Colon (tissue), 2 donors: Measurements from ENCODE around the gene CDC37L1.

Experiments used
- FAIRE-seq: peaks from 2 replicates; lab custom pipeline; 2012; peaks lifted over from hg19 to GRCh38; lab: Jason Lieb, UNC
- donor health status: control.
- donor health status: control.

Gene CDC37L1

GRCh38 chr9:4669890-4670289 is 9.5 kb upstream of the CDC37L1 start:
- no peak for FAIRE-seq

- FAIRE-seq, result no peak
Measured at GRCh38 chr9:4670591-4670990, 8.8 kb upstream of the CDC37L1 start.

GRCh38 chr9:4671737-4672136 is 7.6 kb upstream of the CDC37L1 start:
- no peak for FAIRE-seq

GRCh38 chr9:4674783-4675182 is 4.6 kb upstream of the CDC37L1 start:
- no peak for FAIRE-seq

GRCh38 chr9:4677392-4677791 is 2.0 kb upstream of the CDC37L1 start:
- no peak for FAIRE-seq

GRCh38 chr9:4678679-4679267 is 596 bp upstream of the CDC37L1 start:
- no peak for FAIRE-seq

GRCh38 chr9:4680173-4680525 is 780 bp downstream of the CDC37L1 start:
- no peak for FAIRE-seq

GRCh38 chr9:4680750-4681149 is 1.4 kb downstream of the CDC37L1 start:
- peak; percentile 5 for FAIRE-seq

GRCh38 chr9:4684820-4685219 is 5.5 kb downstream of the CDC37L1 start:
- no peak for FAIRE-seq

- FAIRE-seq, result no peak
Measured at GRCh38 chr9:4686112-4686511, 6.7 kb downstream of the CDC37L1 start.

- no peak for FAIRE-seq
Measured at GRCh38 chr9:4686584-4686983, 7.2 kb downstream of the CDC37L1 start.

- FAIRE-seq, result no peak
Measured at GRCh38 chr9:4689021-4689420, 9.7 kb downstream of the CDC37L1 start.

- no peak for FAIRE-seq
Measured at GRCh38 chr9:4689687-4690104, 10.3 kb downstream of the CDC37L1 start.

- no peak for FAIRE-seq
Measured at GRCh38 chr9:4690144-4690543, 10.8 kb downstream of the CDC37L1 start.

GRCh38 chr9:4691795-4692194 is 12.4 kb downstream of the CDC37L1 start:
- no peak for FAIRE-seq

GRCh38 chr9:4700091-4700490 is 20.7 kb downstream of the CDC37L1 start:
- FAIRE-seq, result no peak

- no peak for FAIRE-seq
Measured at GRCh38 chr9:4700932-4701331, 21.6 kb downstream of the CDC37L1 start.

GRCh38 chr9:4701526-4701925 is 22.2 kb downstream of the CDC37L1 start:
- FAIRE-seq, result no peak

- no peak for FAIRE-seq
Measured at GRCh38 chr9:4704129-4704528, 24.8 kb downstream of the CDC37L1 start.

- FAIRE-seq, result no peak
Measured at GRCh38 chr9:4706021-4706420, 26.7 kb downstream of the CDC37L1 start.

GRCh38 chr9:4706971-4707622 is 27.7 kb downstream of the CDC37L1 start:
- FAIRE-seq, result no peak

- no peak for FAIRE-seq
Measured at GRCh38 chr9:4709380-4709779, 30.0 kb downstream of the CDC37L1 start.

GRCh38 chr9:4713849-4714248 is 34.5 kb downstream of the CDC37L1 start:
- FAIRE-seq, result peak; percentile 33

GRCh38 chr9:4714266-4715016 is 35.1 kb downstream of the CDC37L1 start:
- FAIRE-seq, result no peak
